K562 (cell line): Measurements from ENCODE around the gene CAPN8. TPM values are rescaled to one million over a fixed set of nuclear protein-coding genes. Genes with fewer than 3 reads are reported as not detected.

Source experiments
- ATAC-seq: fragments of 200-7000 bp; cut with Tn5 transposase; 3 replicates; pipeline ENCODE4 v1.9.1; 2020; ENCODE audit warnings: moderate library complexity
- BruUV-seq: library from RNA; stranded (reverse); fragments of 400-500 nt; replicated peaks from 2 replicates; lab custom pipeline; 2021; lab: Mats Ljungman, UMichigan
- CTCF ChIA-PET: fragments of 300-600 bp; formaldehyde crosslinking; extraction: SDS; loops from one replicate; lab custom pipeline; 2021; ENCODE audit warnings: low intra/inter-chr PET ratio; lab: Yijun Ruan, JAX
- POLR2A ChIA-PET: fragments of 300-600, 350-650 bp; sonication (Branson Sonifier 250); formaldehyde crosslinking; extraction: SDS; loops from one replicate; lab custom pipeline; 2021; ENCODE audit warnings: antibody characterized with exemption, inconsistent platforms; lab: Yijun Ruan, JAX
- DNase-seq, 4 experiments: peaks; one replicate each; pipeline versions ENCODE4 v3.0.0 to v3.0.0-alpha.2; 2011 to 2018; ENCODE audit warnings: low spot score in 3 of 4, mixed read lengths in 3 of 4; ENCODE audit errors: extremely low read depth in 1 of 4
- FAIRE-seq: peaks from 2 replicates; lab custom pipeline; 2011; peaks lifted over from hg19 to GRCh38; lab: Jason Lieb, UNC
- H2AFZ ChIP-seq: 2 replicates; pipeline ENCODE4 v1.6.0; 2011; ENCODE audit warnings: low read depth, low read length, control low read depth, inconsistent platforms
- H3K27ac ChIP-seq: fragments of 200-600 bp; 3 replicates; pipeline ENCODE4 v1.8.0; 2011; ENCODE audit warnings: low read depth, mild to moderate bottlenecking, control low read depth, inconsistent platforms, low read length, moderate library complexity, mixed read lengths; ENCODE audit errors: extremely low read depth
- H3K27me3 ChIP-seq, 2 experiments: fragments of 300-600 bp in 1 of 2; 2 replicates in 1 of 2; 3 replicates in 1 of 2; pipeline versions ENCODE4 v1.6.0 to v1.8.0; 2011; ENCODE audit warnings: inconsistent platforms in 2 of 2, low read length in 2 of 2, mild to moderate bottlenecking in 1 of 2, mixed read lengths in 1 of 2, moderate library complexity in 1 of 2; ENCODE audit not compliant: control insufficient read depth in 2 of 2, insufficient read depth in 2 of 2
- H3K36me3 ChIP-seq: fragments of 300-600 bp; 3 replicates; pipeline ENCODE4 v1.8.0; 2011; ENCODE audit warnings: mild to moderate bottlenecking, low read length, inconsistent platforms; ENCODE audit not compliant: control insufficient read depth, insufficient read depth
- H3K4me1 ChIP-seq, 2 experiments: fragments of 200-600 bp in 1 of 2; replicated peaks in 1 of 2; 2 replicates in 1 of 2; 3 replicates in 1 of 2; pipeline versions ENCODE4 v1.5.1 to v1.8.0; 2011; ENCODE audit warnings: inconsistent platforms in 2 of 2, low read length in 2 of 2, mild to moderate bottlenecking in 1 of 2, mixed read lengths in 1 of 2, moderate library complexity in 1 of 2; ENCODE audit not compliant: control insufficient read depth in 2 of 2, insufficient read depth in 2 of 2
- H3K4me2 ChIP-seq: 2 replicates; pipeline ENCODE4 v1.6.1; 2011; ENCODE audit warnings: low read length, control low read depth, inconsistent platforms, mixed read lengths; ENCODE audit not compliant: insufficient read depth
- H3K4me3 ChIP-seq: fragments of 200-600 bp; sonication (generic), shearing (Covaris generic); 2 replicates; pipeline ENCODE4 v1.5.1; 2016; ENCODE audit warnings: control low read depth, inconsistent platforms
- H3K79me2 ChIP-seq: fragments of 200-600 bp; 3 replicates; pipeline ENCODE4 v1.8.0; 2011; ENCODE audit warnings: low read length, inconsistent platforms; ENCODE audit not compliant: control insufficient read depth, insufficient read depth
- H3K9ac ChIP-seq, 2 experiments: 2 replicates each; pipeline versions ENCODE4 v1.6.0 to v1.6.1; 2011; ENCODE audit warnings: low read depth in 2 of 2, low read length in 2 of 2, control low read depth in 1 of 2, inconsistent platforms in 1 of 2, mild to moderate bottlenecking in 1 of 2, mixed read lengths in 1 of 2; ENCODE audit not compliant: insufficient read depth in 1 of 2
- H3K9me1 ChIP-seq: one replicate; pipeline ENCODE4 v1.6.0; 2011; ENCODE audit warnings: inconsistent platforms, mild to moderate bottlenecking, low read length, moderate library complexity; ENCODE audit not compliant: control insufficient read depth, insufficient read depth
- H3K9me3 ChIP-seq: replicated peaks from 2 replicates; pipeline ENCODE4 v1.5.1; 2011; ENCODE audit warnings: low read depth, low read length, inconsistent platforms; ENCODE audit not compliant: control insufficient read depth, insufficient read depth
- H4K20me1 ChIP-seq: replicated peaks from 2 replicates; pipeline ENCODE4 v1.6.1; 2011; ENCODE audit warnings: low read length, inconsistent platforms, mixed read lengths; ENCODE audit not compliant: control insufficient read depth, insufficient read depth
- DLX4 ChIP-seq: fragments of 250-450 bp; sonication (Bioruptor Pico); IDR thresholded peaks from 2 replicates; pipeline ENCODE4 v1.6.1; 2021; ENCODE audit warnings: mild to moderate bottlenecking
- DPF2 ChIP-seq: fragments of 450-650 bp; IDR thresholded peaks from 2 replicates; pipeline ENCODE4 v1.6.1; 2016
- FOXA1 ChIP-seq: fragments of 450-650 bp; IDR thresholded peaks from 2 replicates; pipeline ENCODE4 v1.6.1; 2016; ENCODE audit warnings: mild to moderate bottlenecking, borderline replicate concordance
- GATAD2A ChIP-seq: fragments of 450-650 bp; IDR thresholded peaks from 2 replicates; pipeline ENCODE4 v1.6.1; 2017
- HDAC1 ChIP-seq, 2 experiments: fragments of 450-650 bp; IDR thresholded peaks; 2 replicates each; pipeline ENCODE4 v1.6.1; 2016 to 2017; ENCODE audit warnings: inconsistent platforms in 1 of 2, mild to moderate bottlenecking in 1 of 2, moderate library complexity in 1 of 2
- JUN ChIP-seq, 2 experiments: sonication (generic) in 1 of 2; formaldehyde crosslinking in 1 of 2; IDR thresholded peaks; 2 replicates each; pipeline versions ENCODE4 v1.6.1 to v1.8.0; 2012 to 2022; ENCODE audit warnings: borderline replicate concordance in 2 of 2, mild to moderate bottlenecking in 2 of 2, improper control_type of control experiment in 1 of 2, low read depth in 1 of 2, low read length in 1 of 2, missing genetic modification reagents in 1 of 2
- LCOR ChIP-seq: sonication (generic); formaldehyde crosslinking; IDR thresholded peaks from 2 replicates; pipeline ENCODE4 v1.8.0; 2022; ENCODE audit warnings: mild to moderate bottlenecking, missing genetic modification reagents
- MAFG ChIP-seq: fragments of 450-650 bp; conservative IDR thresholded peaks from 2 replicates; pipeline ENCODE4 v1.6.1; 2016; ENCODE audit warnings: missing genetic modification characterization, missing compliant biosample characterization
- MAX ChIP-seq: sonication (generic); formaldehyde crosslinking; IDR thresholded peaks from 2 replicates; pipeline ENCODE4 v1.9.0; 2022; ENCODE audit warnings: mild to moderate bottlenecking, missing genetic modification reagents
- NCOA1 ChIP-seq: fragments of 450-650 bp; IDR thresholded peaks from 2 replicates; pipeline ENCODE4 v1.6.1; 2016; ENCODE audit warnings: low read depth
- RAD21 ChIP-seq, 2 experiments: fragments of 250-450 bp in 1 of 2; fragments of 450-650 bp in 1 of 2; sonication (Bioruptor Pico) in 1 of 2; formaldehyde crosslinking in 1 of 2; IDR thresholded peaks in 1 of 2; conservative IDR thresholded peaks in 1 of 2; 2 replicates each; pipeline versions ENCODE4 v1.4.0 to v1.8.0; 2020 to 2022; ENCODE audit warnings: mild to moderate bottlenecking in 2 of 2, moderate library complexity in 1 of 2
- RCOR1 ChIP-seq, 2 experiments: IDR thresholded peaks; 2 replicates each; pipeline ENCODE4 v1.6.1; 2012; ENCODE audit warnings: low read depth in 2 of 2, low read length in 2 of 2, borderline replicate concordance in 1 of 2, improper control_type of control experiment in 1 of 2
- SMAD3 ChIP-seq: fragments of 450-650 bp; formaldehyde crosslinking; conservative IDR thresholded peaks from 2 replicates; pipeline ENCODE4 v1.4.0; 2020; ENCODE audit warnings: mild to moderate bottlenecking
- TAL1 ChIP-seq: fragments of 450-650 bp; IDR thresholded peaks from 2 replicates; pipeline ENCODE4 v1.6.1; 2016; ENCODE audit warnings: mild to moderate bottlenecking
- TCF3 ChIP-seq: sonication (generic); formaldehyde crosslinking; IDR thresholded peaks from 2 replicates; pipeline ENCODE4 v1.4.0; 2020; ENCODE audit warnings: mild to moderate bottlenecking, missing genetic modification reagents
- TCF7L2 ChIP-seq: fragments of 150-350 bp; IDR thresholded peaks from 2 replicates; pipeline ENCODE4 v1.6.1; 2016; ENCODE audit warnings: low read depth, mild to moderate bottlenecking, low read length, moderate library complexity
- TEAD4 ChIP-seq, 2 experiments: sonication (generic) in 1 of 2; formaldehyde crosslinking in 1 of 2; IDR thresholded peaks; 2 replicates each; pipeline versions ENCODE4 v1.6.1 to v1.8.0; 2012 to 2022; ENCODE audit warnings: borderline replicate concordance in 1 of 2, inconsistent platforms in 1 of 2, low read length in 1 of 2, mild to moderate bottlenecking in 1 of 2, missing genetic modification reagents in 1 of 2
- ZBTB17 ChIP-seq: fragments of 450-650 bp; formaldehyde crosslinking; IDR thresholded peaks from 2 replicates; pipeline ENCODE4 v1.4.0; 2020; ENCODE audit warnings: mild to moderate bottlenecking
- ZNF232 ChIP-seq: sonication (generic); formaldehyde crosslinking; IDR thresholded peaks from 2 replicates; pipeline ENCODE4 v1.8.0; 2022; ENCODE audit warnings: mild to moderate bottlenecking, missing genetic modification reagents
- ZNF3 ChIP-seq: fragments of 250-450 bp; sonication (Bioruptor Pico); IDR thresholded peaks from 2 replicates; pipeline ENCODE4 v1.5.0; 2021; ENCODE audit warnings: mild to moderate bottlenecking, moderate library complexity
- WGBS: fragments of 100-300 bp; shearing (Covaris generic); methylation state at CpG from one replicate; pipeline ENCODE4 v1.1.6; 2016; ENCODE audit warnings: low coverage, mixed read lengths; ENCODE audit not compliant: insufficient coverage; ENCODE audit errors: missing lambda C conversion rate; 5-methylcytosine and 5-hydroxymethylcytosine counted together
- in situ Hi-C: fragments of 300-500 bp; cut with MboI; formaldehyde crosslinking; loops from 4 replicates; pipeline ENCODE4 v1.15.0; 2018; ENCODE audit warnings: inconsistent platforms, mixed read lengths
- intact Hi-C: fragments of 100-400 bp; cut with micrococcal nuclease; formaldehyde crosslinking; loops from 2 replicates; pipeline ENCODE4 v1.14.2; 2022
- polyA plus RNA-seq, 8 experiments: library from polyadenylated mRNA; depleted of rRNA in 4 of 8; stranded (reverse) in 5 of 8; unstranded in 3 of 8; fragments of >200 nt; fragmentation: Nextera tagmentation in 2 of 8; fragmentation: Illumina TruSeq in 1 of 8; extraction: Ambion mirVana in 2 of 8; extraction: Trizol in 1 of 8; gene quantifications; 2 replicates each; pipeline versions ENCODE4 v1.2.1 to v1.2.3, GENCODE V29; 2011 to 2014; ENCODE audit warnings: inconsistent platforms in 1 of 8, missing spikeins in 1 of 8
- total RNA-seq, 7 experiments: library from RNA; depleted of rRNA in 6 of 7; stranded (reverse); fragments of >200 nt in 6 of 7; fragmentation: Illumina TruSeq in 2 of 7; extraction: Trizol in 2 of 7; gene quantifications; 2 replicates each; pipeline versions ENCODE4 v1.2.1 to v1.2.3, GENCODE V29; 2011 to 2021; ENCODE audit warnings: low replicate concordance in 1 of 7

CAPN8 gene
- total and polyA plus RNA-seq, 9 of the 15 experiments (the other 6 are each of a cell fraction or from before 2014, with no cell fraction given), result 0.06 TPM; not detected in 8

- TF ChIP-seq DLX4 (CRISPR knock-in tag), result no peak
- TF ChIP-seq LCOR (CRISPR knock-in tag), result no peak
Observed at GRCh38 chr1:223711173-223711572, 45.7 kb upstream of the CAPN8 start (continued).

- H3K27me3 ChIP-seq, result no peaks in the 10 kb centered on the region
- in situ Hi-C loops, result loop anchor here (25.0 kb wide), 1 partner anchor 202 kb away; no protein-coding TSS in a partner anchor
- TF ChIP-seq ZBTB17 (CRISPR knock-in tag) (no peak), DPF2 (0 out of 2 replicates have a peak, but pooled peaks have one; percentile 55), RAD21 (CRISPR knock-in tag; conservative IDR thresholded peaks at IDR 0.05 in 1 of 2, IDR thresholded peaks at IDR 0.05 in 1 of 2) (no peak), SMAD3 (CRISPR knock-in tag) (no peak), RCOR1 (IDR thresholded peaks at IDR 0.05; ENCODE audit: borderline replicate concordance in 1 of 2, low read depth in 2 of 2, low read length in 2 of 2) (peak in 1 of 2 experiments; percentile 56; a peak in 1 of 4 replicates), ZNF232 (CRISPR knock-in tag) (no peak), ZNF3 (no peak), FOXA1 (no peak), MAFG (tag) (no peak), MAX (no peak), TCF7L2 (no peak), GATAD2A (no peak), TEAD4 (IDR thresholded peaks at IDR 0.05; ENCODE audit: low read length) (peak; percentile 78), TEAD4 (CRISPR knock-in tag; IDR thresholded peaks at IDR 0.05; ENCODE audit: borderline replicate concordance) (no peak), TAL1 (peak; percentile 75), JUN (IDR thresholded peaks at IDR 0.05; ENCODE audit: borderline replicate concordance, low read depth, low read length) (no peak), JUN (CRISPR knock-in tag; IDR thresholded peaks at IDR 0.05; ENCODE audit: borderline replicate concordance) (no peak), TCF3 (peak; percentile 73), NCOA1 (no peak), HDAC1 (IDR thresholded peaks at IDR 0.05) (no peak)
Observed at GRCh38 chr1:223710179-223711133, 45.0 kb upstream of the CAPN8 start.

More at GRCh38 chr1:223710179-223711133, 45.0 kb upstream of the CAPN8 start:
- no TSS peak for BruUV-seq
- Histone ChIP-seq H3K4me2 (peak overlapping the region; percentile 17; the same call in 1 of the 2 replicates), H3K4me1 (peaks cover 57 to 68% of the 10 kb centered on the region in 2 experiments), H3K9ac (no peak overlapping the region), H3K36me3 (no peaks in the 10 kb centered on the region; the same call in 2 of the 3 replicates), H3K9me3 (no peaks in the 10 kb centered on the region), H3K79me2 (peaks cover 31% of the 10 kb centered on the region), H3K4me3 (no peak overlapping the region), H4K20me1 (no peaks in the 10 kb centered on the region), H3K9me1 (no peaks in the 10 kb centered on the region), H3K27ac (peak overlapping the region; percentile 19; the same call in 2 of the 3 replicates), H2AFZ (peak overlapping the region; percentile 53)
- ATAC-seq, result no peak
- DNase-seq, result peak in 2 of 4 experiments; percentile 38 to 72
- intact Hi-C loops, result loop anchor here (1.0 kb wide), 1 partner anchor 39 kb away; no protein-coding TSS in a partner anchor
- 21% methylated on average over 12 of the region's 12 CpGs for WGBS
- POLR2A ChIA-PET, result interaction anchor here (1.3 to 1.5 kb wide), 3 partner anchors 8 to 69 kb away, joined by 3 to 5 read pairs (median 5); no protein-coding TSS in a partner anchor
- peak; percentile 6 for FAIRE-seq
- CTCF ChIA-PET, result interaction anchor here (1.3 kb wide), 1 partner anchor 40 kb away, joined by 5 read pairs; no protein-coding TSS in a partner anchor
